GM06990 (cell line): Measurements from ENCODE around the gene THEM5.

ENCODE experiments used
- DNase-seq: peaks from one replicate; pipeline ENCODE4 v3.0.0-alpha.2; 2011; ENCODE audit not compliant: insufficient read length; ENCODE audit errors: extremely low read depth
- H3K27me3 ChIP-seq: replicated peaks from 2 replicates; pipeline ENCODE4 v1.6.0; 2011; ENCODE audit warnings: low read length; ENCODE audit not compliant: control insufficient read depth, insufficient read depth
- H3K36me3 ChIP-seq: 2 replicates; pipeline ENCODE4 v1.5.1; 2011; ENCODE audit warnings: low read length; ENCODE audit not compliant: control insufficient read depth, insufficient read depth
- H3K4me3 ChIP-seq: replicated peaks from 2 replicates; pipeline ENCODE4 v1.5.1; 2011; ENCODE audit warnings: low read depth, mild to moderate bottlenecking, control low read depth, low read length
- TF ChIP-seq, protein P1 (sequence below): IDR thresholded peaks from 2 replicates; pipeline ENCODE4 v1.5.1; 2011; ENCODE audit warnings: low read length, control low read depth, mild to moderate bottlenecking, inconsistent platforms; ENCODE audit not compliant: insufficient read depth, poor library complexity, severe bottlenecking

The THEM5 gene

DNA sequence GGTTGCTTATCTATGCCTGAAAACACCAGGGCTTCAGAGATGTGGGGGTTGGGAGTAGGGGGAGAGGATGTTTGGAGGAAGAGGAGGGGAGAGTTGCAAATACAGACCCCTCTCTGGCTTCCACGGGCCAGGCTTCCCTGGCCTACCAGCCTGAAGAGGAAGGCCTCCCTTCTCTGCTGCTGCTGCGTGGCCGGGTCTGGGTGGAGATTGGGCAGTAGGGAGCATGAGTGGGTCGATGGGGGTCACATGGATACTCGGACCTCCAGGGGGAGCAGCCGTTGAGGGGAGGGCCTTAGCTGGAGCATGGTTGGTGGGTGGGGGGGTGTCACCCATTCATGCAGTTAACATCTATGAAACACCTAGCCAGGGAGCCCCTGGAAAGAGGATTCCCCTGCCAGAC lies 23.5 kb downstream of the THEM5 start:
- no peak for DNase-seq
- Histone ChIP-seq H3K36me3 (no peaks in the 10 kb centered on the region), H3K4me3 (no peak overlapping the region), H3K27me3 (no peaks in the 10 kb centered on the region; the same call in 1 of the 2 replicates)
- TF ChIP-seq, protein P1, sequence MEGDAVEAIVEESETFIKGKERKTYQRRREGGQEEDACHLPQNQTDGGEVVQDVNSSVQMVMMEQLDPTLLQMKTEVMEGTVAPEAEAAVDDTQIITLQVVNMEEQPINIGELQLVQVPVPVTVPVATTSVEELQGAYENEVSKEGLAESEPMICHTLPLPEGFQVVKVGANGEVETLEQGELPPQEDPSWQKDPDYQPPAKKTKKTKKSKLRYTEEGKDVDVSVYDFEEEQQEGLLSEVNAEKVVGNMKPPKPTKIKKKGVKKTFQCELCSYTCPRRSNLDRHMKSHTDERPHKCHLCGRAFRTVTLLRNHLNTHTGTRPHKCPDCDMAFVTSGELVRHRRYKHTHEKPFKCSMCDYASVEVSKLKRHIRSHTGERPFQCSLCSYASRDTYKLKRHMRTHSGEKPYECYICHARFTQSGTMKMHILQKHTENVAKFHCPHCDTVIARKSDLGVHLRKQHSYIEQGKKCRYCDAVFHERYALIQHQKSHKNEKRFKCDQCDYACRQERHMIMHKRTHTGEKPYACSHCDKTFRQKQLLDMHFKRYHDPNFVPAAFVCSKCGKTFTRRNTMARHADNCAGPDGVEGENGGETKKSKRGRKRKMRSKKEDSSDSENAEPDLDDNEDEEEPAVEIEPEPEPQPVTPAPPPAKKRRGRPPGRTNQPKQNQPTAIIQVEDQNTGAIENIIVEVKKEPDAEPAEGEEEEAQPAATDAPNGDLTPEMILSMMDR: no peak

DNA sequence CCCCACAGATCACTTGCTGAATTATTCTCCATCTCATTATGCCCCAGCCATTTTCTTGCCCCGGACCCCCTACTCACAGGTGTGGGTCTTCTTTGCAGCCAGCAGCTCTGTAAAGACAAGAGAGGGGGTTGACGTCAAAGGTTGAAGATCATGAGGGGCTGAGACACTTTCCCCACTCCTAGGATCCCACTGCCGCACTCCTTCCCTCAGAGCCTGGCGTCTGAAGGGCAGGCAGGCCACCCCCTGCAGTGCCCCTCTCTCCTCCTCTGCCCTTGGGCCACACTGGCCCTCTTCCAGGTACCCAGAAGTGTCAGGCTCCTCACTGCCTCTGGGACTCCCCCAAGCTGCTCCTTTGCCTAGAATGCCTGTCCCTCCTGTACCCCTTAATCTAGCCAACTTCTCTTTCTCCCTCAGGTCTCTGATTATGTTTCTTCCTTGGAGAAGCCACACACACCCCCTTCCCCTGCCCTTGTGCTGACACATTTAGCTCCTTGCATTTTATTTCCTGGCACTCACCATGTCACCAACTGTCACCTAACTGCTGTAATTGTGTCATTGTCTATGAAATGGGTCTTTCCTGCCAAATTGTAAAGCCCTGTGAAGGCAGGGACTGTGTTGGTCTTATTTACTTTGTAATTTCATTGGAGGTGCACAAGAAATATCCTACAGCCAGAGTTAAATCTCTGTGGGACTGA lies 24.0 kb downstream of the THEM5 start:
- Histone ChIP-seq H3K4me3 (no peak overlapping the region), H3K36me3 (no peaks in the 10 kb centered on the region), H3K27me3 (no peaks in the 10 kb centered on the region; the same call in 1 of the 2 replicates)
- TF ChIP-seq, protein P1: no peak
- no peak for DNase-seq

DNA sequence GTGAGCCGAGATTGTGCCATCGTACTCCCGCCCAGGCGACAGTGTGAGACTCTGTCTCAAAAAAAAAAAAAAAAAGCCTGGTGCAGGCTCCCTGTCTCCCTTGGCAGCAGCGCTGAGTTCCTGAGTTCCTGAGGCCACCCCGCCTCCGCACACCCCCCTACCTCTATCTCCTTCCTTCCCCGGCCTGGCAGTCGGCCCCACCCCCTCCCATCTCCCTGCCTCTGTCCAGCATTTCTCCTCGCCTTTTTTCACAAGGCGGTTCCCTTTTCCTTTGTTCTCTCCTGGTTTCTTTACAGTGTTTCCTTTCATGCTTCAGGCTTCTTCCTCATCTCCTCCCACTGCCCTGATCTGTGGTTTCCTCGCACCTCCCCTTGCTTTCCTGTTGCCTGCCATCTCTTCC lies 24.6 kb downstream of the THEM5 start:
- TF ChIP-seq, protein P1: no peak
- H3K4me3 ChIP-seq: no peak overlapping the region
- H3K36me3 ChIP-seq: no peaks in the 10 kb centered on the region
- peaks cover 1% of the 10 kb centered on the region for H3K27me3 ChIP-seq
- DNase-seq: no peak

DNA sequence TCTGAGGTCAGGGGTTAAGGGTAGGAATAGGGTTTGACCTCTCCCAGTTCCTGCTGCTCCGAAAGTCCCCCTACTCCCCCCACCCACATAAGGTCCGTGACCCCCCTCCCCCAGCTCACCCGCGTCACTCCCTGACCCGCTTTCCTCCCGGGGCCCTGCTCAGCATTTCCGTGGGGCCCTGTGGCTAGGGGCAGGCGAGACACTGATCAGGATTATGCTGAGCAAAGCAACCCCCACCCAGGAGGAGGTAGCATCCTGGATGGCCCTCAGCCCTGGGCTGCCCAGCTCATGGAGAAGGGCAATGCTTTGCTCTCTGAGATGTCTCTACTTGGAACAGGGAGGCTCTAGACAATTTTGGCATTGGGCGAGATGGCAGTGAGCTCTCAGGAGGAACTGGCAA lies 25.7 kb downstream of the THEM5 start:
- TF ChIP-seq, protein P1: no peak
- H3K27me3 ChIP-seq: peaks cover 1% of the 10 kb centered on the region
- no peak for DNase-seq
- H3K36me3 ChIP-seq: no peaks in the 10 kb centered on the region
- no peak overlapping the region for H3K4me3 ChIP-seq

DNA sequence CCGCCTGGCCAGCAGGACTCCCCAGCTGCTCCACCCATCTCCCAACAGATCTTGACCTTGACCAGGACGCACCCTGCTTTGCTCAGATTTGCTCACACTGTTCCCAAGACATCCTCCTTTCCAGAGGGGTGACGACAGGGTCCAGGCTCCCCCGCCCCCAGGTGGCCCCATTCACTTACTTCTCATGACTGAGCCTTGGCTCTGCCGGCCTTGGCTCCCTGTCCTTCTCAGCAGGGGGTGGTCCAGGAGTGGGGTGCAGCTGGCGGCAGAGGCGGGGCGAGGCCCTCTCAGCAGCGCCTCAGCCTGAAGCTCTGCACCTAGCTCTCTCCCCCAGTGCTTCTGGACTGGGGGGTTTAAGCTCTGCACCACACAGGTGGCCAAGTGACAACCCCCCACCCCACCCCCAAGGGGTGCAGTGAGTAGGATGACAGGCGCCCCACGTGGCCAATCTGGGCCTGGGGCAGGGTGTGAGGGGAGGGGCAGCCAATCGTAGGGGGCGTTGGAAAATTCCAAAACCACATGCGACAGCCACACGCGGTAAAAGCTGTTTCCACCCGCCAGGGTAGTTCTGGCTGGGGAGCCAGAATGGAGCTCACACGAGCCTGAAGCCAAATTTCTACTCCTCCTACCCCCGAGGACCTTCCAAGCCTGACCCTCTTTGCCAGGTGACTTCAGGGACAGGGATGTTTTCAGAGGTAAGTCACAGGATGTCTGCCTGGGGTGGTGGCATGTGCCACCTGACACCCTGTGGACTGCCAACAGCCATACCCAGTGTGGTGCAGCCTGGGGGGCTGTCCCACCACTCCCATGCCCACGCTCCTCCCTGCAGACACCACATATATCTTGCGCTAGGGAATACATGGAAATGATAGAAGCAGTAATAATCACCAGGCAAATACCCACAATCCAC lies 27.5 kb downstream of the THEM5 start:
- H3K36me3 ChIP-seq: no peaks in the 10 kb centered on the region
- DNase-seq: no peak
- no peak overlapping the region for H3K4me3 ChIP-seq
- peaks cover 1% of the 10 kb centered on the region for H3K27me3 ChIP-seq
- TF ChIP-seq, protein P1: no peak
